Suprapubic skin (tissue), 3 donors: Measurements from ENCODE around the gene RELT.

Experiments used
- EP300 ChIP-seq: sonication (generic); formaldehyde crosslinking; IDR thresholded peaks from one replicate; pipeline ENCODE4 v1.6.1; 2017; ENCODE audit warnings: antibody characterized with exemption
- TF ChIP-seq, protein P1 (sequence below), 2 donors: fragments of 200-600 bp in 1 of 2; fragments of 450-650 bp in 1 of 2; sonication (generic) in 1 of 2; IDR thresholded peaks; one replicate each; pipeline ENCODE4 v1.5.1; 2016 to 2019; ENCODE audit warnings: antibody characterized with exemption in 2 of 2, mild to moderate bottlenecking in 1 of 2, moderate library complexity in 1 of 2

GRCh38 chr11:73381589-73381988 lies 5.4 kb downstream of the RELT start:
- TF ChIP-seq, protein P1, sequence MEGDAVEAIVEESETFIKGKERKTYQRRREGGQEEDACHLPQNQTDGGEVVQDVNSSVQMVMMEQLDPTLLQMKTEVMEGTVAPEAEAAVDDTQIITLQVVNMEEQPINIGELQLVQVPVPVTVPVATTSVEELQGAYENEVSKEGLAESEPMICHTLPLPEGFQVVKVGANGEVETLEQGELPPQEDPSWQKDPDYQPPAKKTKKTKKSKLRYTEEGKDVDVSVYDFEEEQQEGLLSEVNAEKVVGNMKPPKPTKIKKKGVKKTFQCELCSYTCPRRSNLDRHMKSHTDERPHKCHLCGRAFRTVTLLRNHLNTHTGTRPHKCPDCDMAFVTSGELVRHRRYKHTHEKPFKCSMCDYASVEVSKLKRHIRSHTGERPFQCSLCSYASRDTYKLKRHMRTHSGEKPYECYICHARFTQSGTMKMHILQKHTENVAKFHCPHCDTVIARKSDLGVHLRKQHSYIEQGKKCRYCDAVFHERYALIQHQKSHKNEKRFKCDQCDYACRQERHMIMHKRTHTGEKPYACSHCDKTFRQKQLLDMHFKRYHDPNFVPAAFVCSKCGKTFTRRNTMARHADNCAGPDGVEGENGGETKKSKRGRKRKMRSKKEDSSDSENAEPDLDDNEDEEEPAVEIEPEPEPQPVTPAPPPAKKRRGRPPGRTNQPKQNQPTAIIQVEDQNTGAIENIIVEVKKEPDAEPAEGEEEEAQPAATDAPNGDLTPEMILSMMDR (IDR thresholded peaks at IDR 0.05) = no peak
- no peak for TF ChIP-seq EP300
